Fibroblast of skin of right quadriceps (primary cell): ENCODE data around the gene EVI5.

Experiments
- DNase-seq: peaks from one replicate; pipeline ENCODE4 v3.0.0-alpha.2; 2013

Gene EVI5

GRCh38 chr1:92505015-92505692 lies 279.8 kb downstream of the EVI5 start:
- no peak for DNase-seq

DNA sequence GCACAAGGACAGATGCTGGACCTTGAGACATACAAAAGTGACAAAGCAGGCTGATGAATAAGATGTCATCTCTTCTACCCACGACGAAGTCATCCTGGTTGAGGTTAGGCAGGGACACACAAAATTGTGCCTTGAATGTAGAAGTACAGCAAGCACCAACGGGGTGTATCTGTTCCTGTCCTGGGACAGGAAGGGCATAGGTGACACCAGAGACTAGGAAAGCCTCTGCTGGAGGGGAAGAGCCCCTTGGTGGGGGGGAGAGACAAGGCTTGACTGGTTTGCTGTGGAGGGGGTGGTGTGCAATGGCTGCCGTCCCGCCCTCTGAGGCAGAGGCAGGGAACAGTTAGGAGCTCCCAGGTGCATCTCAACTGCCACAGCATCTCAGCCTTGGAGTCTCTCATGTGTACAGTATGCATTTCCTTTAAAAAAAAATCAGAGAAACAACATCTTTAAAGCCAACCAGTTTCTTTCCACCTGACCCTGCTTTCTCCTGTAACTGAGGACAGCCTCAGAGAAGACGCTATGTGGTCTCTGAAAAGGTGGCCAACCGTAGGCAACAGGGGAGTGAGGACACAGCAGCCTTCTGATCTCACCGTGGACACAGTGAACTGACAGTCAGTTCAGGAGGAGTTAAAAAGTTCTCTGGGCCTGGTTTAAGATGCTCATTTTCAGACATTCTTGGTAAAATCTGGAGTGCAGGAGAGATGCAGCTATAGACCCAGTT lies 280.5 kb downstream of the EVI5 start:
- no peak for DNase-seq

DNA sequence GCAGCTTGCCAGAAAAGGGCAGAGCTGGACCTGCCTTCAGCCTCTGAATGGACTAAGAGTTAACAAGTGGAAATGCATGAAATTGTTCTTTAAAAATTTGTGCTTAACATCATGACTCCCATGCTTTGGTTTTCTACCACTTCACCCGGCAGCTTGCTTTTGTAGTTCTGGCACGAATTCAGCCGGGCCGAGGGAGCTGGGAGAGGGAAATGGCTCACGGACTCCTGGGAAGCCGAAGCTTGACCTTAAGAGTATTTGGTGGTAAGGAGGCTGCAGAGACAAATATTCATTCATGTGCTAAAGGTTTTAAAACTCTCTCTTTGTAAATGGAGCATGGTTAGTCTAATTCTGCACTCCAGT lies 281.0 kb downstream of the EVI5 start:
- DNase-seq, result no peak

GRCh38 chr1:92503043-92503925 lies 281.6 kb downstream of the EVI5 start:
- DNase-seq, result no peak

DNA sequence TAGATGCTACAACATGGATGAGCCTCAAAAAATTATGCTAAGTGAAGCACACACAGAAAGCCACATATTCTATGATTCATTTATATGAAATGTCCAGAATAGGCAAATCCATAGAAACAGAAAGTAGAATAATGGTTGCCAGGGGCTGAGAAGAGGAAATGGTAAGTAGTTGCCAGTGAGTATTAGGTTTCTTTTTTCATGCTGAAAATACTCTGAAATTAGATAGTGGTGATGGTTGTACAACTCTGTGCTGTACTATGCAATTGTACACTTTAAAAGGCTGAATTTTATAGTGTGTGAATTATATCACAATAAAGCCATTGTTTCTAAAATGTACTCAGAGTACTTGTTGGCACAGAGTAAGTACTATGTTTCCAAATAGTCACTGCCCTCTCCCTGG lies 282.7 kb downstream of the EVI5 start:
- DNase-seq, result peak; percentile 55

DNA sequence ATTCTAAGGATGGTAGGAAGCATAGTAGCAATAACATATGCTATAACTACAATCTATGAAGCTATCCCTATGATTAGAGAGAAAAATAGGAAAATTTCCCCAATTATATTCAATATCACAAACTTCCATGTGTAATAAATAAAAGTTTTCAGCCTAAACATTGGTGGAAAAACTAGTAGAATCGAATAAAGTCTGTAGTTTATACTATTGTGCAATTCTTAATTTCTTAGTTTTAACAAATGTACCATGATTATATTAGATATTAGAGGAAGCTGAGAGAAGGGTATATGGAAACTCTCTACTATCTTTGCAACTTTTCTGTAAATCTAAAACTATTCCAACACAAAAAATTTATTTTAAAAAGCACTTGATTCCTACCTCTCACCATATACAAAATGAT lies 284.4 kb downstream of the EVI5 start:
- no peak for DNase-seq

DNA sequence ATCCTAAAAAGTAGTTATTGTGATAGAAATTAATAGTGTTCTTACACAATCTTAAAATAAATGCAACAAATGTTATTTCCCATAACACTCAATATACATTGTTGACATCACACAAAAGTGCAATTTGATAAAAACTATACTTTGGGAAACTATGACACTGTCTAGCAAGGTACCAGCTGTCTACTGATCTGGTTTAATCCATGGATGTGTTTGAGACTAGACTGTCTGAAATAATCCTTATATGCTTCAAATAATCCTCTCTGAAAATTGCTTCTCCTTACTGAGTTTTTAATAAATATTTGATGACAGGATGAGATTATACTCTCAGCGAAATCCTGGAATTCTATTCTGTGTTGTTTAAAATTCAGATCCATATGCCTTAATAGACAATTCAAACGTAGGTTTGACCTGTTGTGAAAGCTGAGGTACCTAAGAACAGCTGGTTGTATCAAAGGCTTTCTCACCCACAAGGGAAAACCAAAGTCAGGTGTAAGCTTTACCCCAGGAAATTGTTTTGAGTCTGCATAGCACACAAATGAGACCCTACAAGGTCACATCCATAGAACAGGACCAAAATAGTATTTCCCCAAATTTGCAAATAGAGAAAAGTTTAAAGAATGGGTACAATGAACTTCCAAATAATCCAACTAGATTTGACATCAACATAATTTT lies 289.4 kb downstream of the EVI5 start:
- no peak for DNase-seq

- no peak for DNase-seq
Measured at GRCh38 chr1:92494485-92495141, 290.3 kb downstream of the EVI5 start.

DNA sequence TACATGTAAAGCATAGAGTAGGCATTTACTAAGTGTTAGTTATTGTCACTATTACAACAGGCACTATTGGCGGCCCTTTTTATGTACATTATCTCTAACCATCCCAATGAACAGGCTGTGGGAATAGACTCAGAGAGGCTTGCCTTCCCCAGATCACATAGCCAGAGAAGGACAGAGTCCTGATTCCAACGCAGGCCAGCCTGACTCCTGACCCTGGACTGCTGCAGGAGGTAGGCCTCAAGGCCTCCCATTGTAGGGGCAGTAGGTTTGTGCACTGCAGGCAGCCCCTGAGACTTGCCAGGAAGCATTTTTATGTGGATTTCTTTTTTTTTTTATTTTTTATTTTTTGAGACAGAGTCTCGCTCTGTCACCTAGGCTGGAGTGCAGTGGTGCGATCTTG lies 291.8 kb downstream of the EVI5 start:
- DNase-seq, result no peak

DNA sequence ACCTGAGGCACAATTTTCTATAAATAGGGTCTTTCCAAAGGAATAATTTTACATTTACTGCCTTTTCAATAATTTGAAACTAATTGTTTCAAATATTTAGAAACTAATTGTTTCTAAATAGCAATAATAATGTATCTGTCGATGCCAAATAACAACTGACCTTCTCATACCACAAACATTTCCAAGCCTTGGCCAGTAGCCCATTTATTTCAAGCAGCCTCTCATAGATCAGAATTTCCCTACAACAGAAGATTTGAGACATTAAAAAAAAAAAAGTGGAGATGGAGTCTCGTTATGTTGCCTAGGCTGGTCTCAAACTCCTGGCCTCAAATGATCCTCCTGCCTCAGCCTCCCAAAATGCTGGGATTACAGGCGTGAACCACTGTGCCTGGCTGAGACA lies 296.1 kb downstream of the EVI5 start:
- DNase-seq, result no peak

DNA sequence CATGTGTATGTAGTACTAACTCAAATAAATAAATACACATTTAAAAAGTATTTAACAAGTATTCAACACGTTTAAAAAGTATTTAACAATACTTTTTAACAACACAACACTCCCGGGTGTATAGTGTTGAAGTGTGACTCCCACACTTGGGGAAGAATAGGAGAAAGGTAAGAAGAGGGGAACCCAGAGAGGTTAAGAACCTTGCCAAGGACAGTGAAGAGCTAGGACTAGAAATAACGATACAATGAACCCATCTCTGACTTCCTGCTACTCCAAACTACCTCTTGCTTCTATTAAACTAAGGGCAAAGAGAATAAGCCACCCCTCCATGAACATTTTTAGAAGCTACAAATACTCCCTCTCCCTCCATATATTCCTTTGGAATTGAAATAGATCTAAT lies 296.5 kb downstream of the EVI5 start:
- no peak for DNase-seq

GRCh38 chr1:92487078-92487605 lies 297.8 kb downstream of the EVI5 start:
- no peak for DNase-seq

DNA sequence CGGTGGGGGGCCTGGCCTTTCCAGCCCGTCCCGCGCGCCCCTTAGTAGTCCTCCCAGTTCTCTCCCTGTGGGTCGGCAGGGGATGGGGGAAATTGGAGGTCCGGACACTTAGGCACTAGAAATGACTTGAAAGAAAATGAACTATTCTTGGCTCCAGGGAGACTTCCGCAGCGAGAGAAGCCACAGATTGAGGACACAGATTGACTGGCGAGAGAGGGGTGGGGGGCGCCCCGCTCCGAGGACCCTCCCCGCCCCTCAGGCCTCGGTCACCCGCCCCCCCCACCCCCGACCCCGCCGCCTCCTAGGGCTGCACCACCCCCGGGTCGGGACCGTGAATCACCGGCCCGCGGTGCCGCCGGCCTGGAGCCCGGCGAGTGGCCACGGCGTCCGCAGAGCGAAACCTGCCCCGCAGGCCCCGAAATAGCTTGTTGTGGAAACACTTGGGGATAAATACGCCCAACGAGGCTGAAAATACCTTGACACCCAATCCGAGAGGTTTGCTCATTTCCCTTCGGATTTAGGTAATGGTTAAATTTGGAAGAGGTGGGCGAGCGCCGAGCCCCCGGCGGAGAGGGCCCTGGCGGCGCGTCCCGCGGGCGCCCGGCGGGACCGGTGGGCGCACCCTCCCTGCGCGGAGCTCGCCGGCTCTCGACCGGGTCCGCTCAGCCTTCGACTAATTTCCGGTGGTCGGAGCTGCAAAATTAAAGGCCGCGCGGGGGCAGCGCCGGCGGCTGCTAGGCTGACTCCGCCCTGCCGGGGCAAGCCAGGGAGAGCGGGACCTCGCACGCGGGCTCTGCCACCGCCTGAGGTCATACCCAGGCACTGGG lies 298.4 kb downstream of the EVI5 start, which contains the start of gene GFI1:
GFI1 (minus strand) TSS at position 675 of the 827 bp plus-strand sequence. CDS start 3,438 bp downstream, outside the sequence.
- no peak for DNase-seq

DNA sequence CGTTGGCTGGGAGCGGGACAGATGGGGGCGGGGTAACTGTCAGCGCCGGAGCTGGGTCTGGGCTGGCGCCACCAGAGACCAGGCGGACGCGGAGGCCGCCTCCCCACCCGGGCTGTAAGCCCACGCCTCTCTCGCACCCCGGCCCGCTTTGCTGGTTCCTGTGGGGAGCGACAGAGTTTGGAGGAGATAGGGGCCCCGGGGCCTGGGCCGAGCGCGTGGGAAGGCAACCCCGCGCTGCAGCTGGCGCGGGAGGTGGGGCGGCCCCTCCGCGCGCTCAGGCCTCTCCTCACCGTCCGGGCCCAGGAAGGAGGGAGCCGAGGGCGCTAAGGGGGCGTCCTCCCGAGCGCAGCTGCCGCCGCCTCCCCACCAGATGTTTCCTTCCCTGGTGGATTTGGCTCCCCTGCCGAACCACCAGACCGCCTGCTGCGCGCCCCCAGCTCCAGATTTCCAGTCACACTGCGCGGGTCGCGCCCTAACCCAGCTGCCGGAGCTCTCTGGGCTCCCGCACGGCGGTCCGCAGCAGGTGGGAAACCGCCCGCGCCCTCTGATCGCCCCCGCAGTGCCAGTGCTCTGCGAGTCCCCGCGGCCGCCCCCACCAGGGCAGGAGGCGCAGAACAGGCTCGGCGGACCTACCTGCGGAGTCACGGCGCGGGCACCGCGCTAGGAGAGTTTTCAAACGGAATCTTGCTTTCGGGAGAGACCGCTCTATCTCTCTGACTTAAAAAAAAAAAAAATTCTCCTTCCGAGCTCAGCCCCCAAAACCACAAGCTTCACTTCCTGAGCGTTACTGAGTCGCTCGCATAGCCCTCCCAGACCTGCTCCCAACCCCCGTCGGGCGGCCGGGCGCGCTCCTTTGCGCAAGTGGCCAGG lies 299.3 kb downstream of the EVI5 start:
- peak; percentile 13 for DNase-seq

- no peak for DNase-seq
Measured at GRCh38 chr1:92484472-92485380, 300.2 kb downstream of the EVI5 start.

- DNase-seq, result no peak
Measured at GRCh38 chr1:92483610-92484471, 301.1 kb downstream of the EVI5 start.

GRCh38 chr1:92482665-92483609 lies 302.0 kb downstream of the EVI5 start:
- DNase-seq, result no peak
